K562 (cell line): ENCODE results near the gene MFSD12. TPM values are rescaled to one million over a fixed set of nuclear protein-coding genes. Genes with fewer than 3 reads are reported as not detected.

Source experiments
- ATAC-seq: fragments of 200-7000 bp; cut with Tn5 transposase; 3 replicates; pipeline ENCODE4 v1.9.1; 2020; ENCODE audit warnings: moderate library complexity
- BruUV-seq: library from RNA; stranded (reverse); fragments of 400-500 nt; replicated peaks from 2 replicates; lab custom pipeline; 2021; lab: Mats Ljungman, UMichigan
- CTCF ChIA-PET: fragments of 300-600 bp; formaldehyde crosslinking; extraction: SDS; loops from one replicate; lab custom pipeline; 2021; ENCODE audit warnings: low intra/inter-chr PET ratio; lab: Yijun Ruan, JAX
- POLR2A ChIA-PET: fragments of 300-600, 350-650 bp; sonication (Branson Sonifier 250); formaldehyde crosslinking; extraction: SDS; loops from one replicate; lab custom pipeline; 2021; ENCODE audit warnings: antibody characterized with exemption, inconsistent platforms; lab: Yijun Ruan, JAX
- DNase-seq, 4 experiments: peaks; one replicate each; pipeline versions ENCODE4 v3.0.0 to v3.0.0-alpha.2; 2011 to 2018; ENCODE audit warnings: low spot score in 3 of 4, mixed read lengths in 3 of 4; ENCODE audit errors: extremely low read depth in 1 of 4
- FAIRE-seq: peaks from 2 replicates; lab custom pipeline; 2011; peaks lifted over from hg19 to GRCh38; lab: Jason Lieb, UNC
- H2AFZ ChIP-seq: 2 replicates; pipeline ENCODE4 v1.6.0; 2011; ENCODE audit warnings: low read depth, low read length, control low read depth, inconsistent platforms
- H3K27ac ChIP-seq: fragments of 200-600 bp; 3 replicates; pipeline ENCODE4 v1.8.0; 2011; ENCODE audit warnings: low read depth, mild to moderate bottlenecking, control low read depth, inconsistent platforms, low read length, moderate library complexity, mixed read lengths; ENCODE audit errors: extremely low read depth
- H3K27me3 ChIP-seq, 2 experiments: fragments of 300-600 bp in 1 of 2; 2 replicates in 1 of 2; 3 replicates in 1 of 2; pipeline versions ENCODE4 v1.6.0 to v1.8.0; 2011; ENCODE audit warnings: inconsistent platforms in 2 of 2, low read length in 2 of 2, mild to moderate bottlenecking in 1 of 2, mixed read lengths in 1 of 2, moderate library complexity in 1 of 2; ENCODE audit not compliant: control insufficient read depth in 2 of 2, insufficient read depth in 2 of 2
- H3K36me3 ChIP-seq: fragments of 300-600 bp; 3 replicates; pipeline ENCODE4 v1.8.0; 2011; ENCODE audit warnings: mild to moderate bottlenecking, low read length, inconsistent platforms; ENCODE audit not compliant: control insufficient read depth, insufficient read depth
- H3K4me1 ChIP-seq, 2 experiments: fragments of 200-600 bp in 1 of 2; replicated peaks in 1 of 2; 2 replicates in 1 of 2; 3 replicates in 1 of 2; pipeline versions ENCODE4 v1.5.1 to v1.8.0; 2011; ENCODE audit warnings: inconsistent platforms in 2 of 2, low read length in 2 of 2, mild to moderate bottlenecking in 1 of 2, mixed read lengths in 1 of 2, moderate library complexity in 1 of 2; ENCODE audit not compliant: control insufficient read depth in 2 of 2, insufficient read depth in 2 of 2
- H3K4me2 ChIP-seq: 2 replicates; pipeline ENCODE4 v1.6.1; 2011; ENCODE audit warnings: low read length, control low read depth, inconsistent platforms, mixed read lengths; ENCODE audit not compliant: insufficient read depth
- H3K4me3 ChIP-seq: fragments of 200-600 bp; sonication (generic), shearing (Covaris generic); 2 replicates; pipeline ENCODE4 v1.5.1; 2016; ENCODE audit warnings: control low read depth, inconsistent platforms
- H3K79me2 ChIP-seq: fragments of 200-600 bp; 3 replicates; pipeline ENCODE4 v1.8.0; 2011; ENCODE audit warnings: low read length, inconsistent platforms; ENCODE audit not compliant: control insufficient read depth, insufficient read depth
- H3K9ac ChIP-seq, 2 experiments: 2 replicates each; pipeline versions ENCODE4 v1.6.0 to v1.6.1; 2011; ENCODE audit warnings: low read depth in 2 of 2, low read length in 2 of 2, control low read depth in 1 of 2, inconsistent platforms in 1 of 2, mild to moderate bottlenecking in 1 of 2, mixed read lengths in 1 of 2; ENCODE audit not compliant: insufficient read depth in 1 of 2
- H3K9me1 ChIP-seq: one replicate; pipeline ENCODE4 v1.6.0; 2011; ENCODE audit warnings: inconsistent platforms, mild to moderate bottlenecking, low read length, moderate library complexity; ENCODE audit not compliant: control insufficient read depth, insufficient read depth
- H3K9me3 ChIP-seq: replicated peaks from 2 replicates; pipeline ENCODE4 v1.5.1; 2011; ENCODE audit warnings: low read depth, low read length, inconsistent platforms; ENCODE audit not compliant: control insufficient read depth, insufficient read depth
- H4K20me1 ChIP-seq: replicated peaks from 2 replicates; pipeline ENCODE4 v1.6.1; 2011; ENCODE audit warnings: low read length, inconsistent platforms, mixed read lengths; ENCODE audit not compliant: control insufficient read depth, insufficient read depth
- BMI1 ChIP-seq: fragments of 150-350 bp; IDR thresholded peaks from 2 replicates; pipeline ENCODE4 v1.6.1; 2014; ENCODE audit warnings: low read length
- CEBPB ChIP-seq: fragments of 450-650 bp; IDR thresholded peaks from 2 replicates; pipeline ENCODE4 v1.6.1; 2016; ENCODE audit warnings: missing genetic modification characterization, missing compliant biosample characterization
- ESRRA ChIP-seq: fragments of 450-650 bp; IDR thresholded peaks from 2 replicates; pipeline ENCODE4 v1.6.1; 2014; ENCODE audit warnings: low read depth, mild to moderate bottlenecking, moderate library complexity, borderline replicate concordance
- KAT2B ChIP-seq: IDR thresholded peaks from one replicate; pipeline ENCODE4 v1.6.1; 2012; ENCODE audit warnings: low read depth, mild to moderate bottlenecking, control low read depth, inconsistent platforms, low read length, moderate library complexity
- KHSRP ChIP-seq: fragments of 450-650 bp; IDR thresholded peaks from 2 replicates; pipeline ENCODE4 v1.6.1; 2017
- KLF10 ChIP-seq: fragments of 250-450 bp; sonication (Bioruptor Pico); IDR thresholded peaks from 2 replicates; pipeline ENCODE4 v1.6.1; 2021; ENCODE audit warnings: matching md5 sums
- MED1 ChIP-seq: sonication (generic); formaldehyde crosslinking; IDR thresholded peaks from 2 replicates; pipeline ENCODE4 v1.8.1; 2023; ENCODE audit warnings: missing genetic modification reagents, borderline replicate concordance
- NCOA1 ChIP-seq: fragments of 450-650 bp; IDR thresholded peaks from 2 replicates; pipeline ENCODE4 v1.6.1; 2016; ENCODE audit warnings: low read depth
- NR4A1 ChIP-seq, 2 experiments: fragments of 250-450 bp in 1 of 2; fragments of 450-650 bp in 1 of 2; sonication (Bioruptor Pico) in 1 of 2; IDR thresholded peaks; 2 replicates each; pipeline versions ENCODE4 v1.4.0 to v1.6.1; 2016 to 2020; ENCODE audit warnings: mild to moderate bottlenecking in 2 of 2, missing compliant biosample characterization in 1 of 2, missing genetic modification characterization in 1 of 2, moderate library complexity in 1 of 2
- PML ChIP-seq: IDR thresholded peaks from 2 replicates; pipeline ENCODE4 v1.6.1; 2012; ENCODE audit warnings: low read length, inconsistent platforms
- TARDBP ChIP-seq: fragments of 450-650 bp; IDR thresholded peaks from 2 replicates; pipeline ENCODE4 v1.6.1; 2016
- ZNF239 ChIP-seq: fragments of 250-450 bp; sonication (Bioruptor Pico); IDR thresholded peaks from 2 replicates; pipeline ENCODE4 v1.4.0; 2020; ENCODE audit warnings: mild to moderate bottlenecking
- ZNF384 ChIP-seq: IDR thresholded peaks from 2 replicates; pipeline ENCODE4 v1.6.1; 2012; ENCODE audit warnings: low read depth, low read length, improper control_type of control experiment
- ZNF584 ChIP-seq: fragments of 200-800 bp; sonication (Bioruptor generic); IDR thresholded peaks from 2 replicates; pipeline ENCODE4 v1.6.1; 2016; ENCODE audit warnings: low read depth, mild to moderate bottlenecking, missing genetic modification characterization, missing compliant biosample characterization
- ZNF785 ChIP-seq: fragments of 250-450 bp; sonication (Bioruptor Pico); IDR thresholded peaks from 2 replicates; pipeline ENCODE4 v1.4.0; 2020; ENCODE audit warnings: mild to moderate bottlenecking
- WGBS: fragments of 100-300 bp; shearing (Covaris generic); methylation state at CpG from one replicate; pipeline ENCODE4 v1.1.6; 2016; ENCODE audit warnings: low coverage, mixed read lengths; ENCODE audit not compliant: insufficient coverage; ENCODE audit errors: missing lambda C conversion rate; 5-methylcytosine and 5-hydroxymethylcytosine counted together
- in situ Hi-C: fragments of 300-500 bp; cut with MboI; formaldehyde crosslinking; loops from 4 replicates; pipeline ENCODE4 v1.15.0; 2018; ENCODE audit warnings: inconsistent platforms, mixed read lengths
- intact Hi-C: fragments of 100-400 bp; cut with micrococcal nuclease; formaldehyde crosslinking; loops from 2 replicates; pipeline ENCODE4 v1.14.2; 2022
- polyA plus RNA-seq, 8 experiments: library from polyadenylated mRNA; depleted of rRNA in 4 of 8; stranded (reverse) in 5 of 8; unstranded in 3 of 8; fragments of >200 nt; fragmentation: Nextera tagmentation in 2 of 8; fragmentation: Illumina TruSeq in 1 of 8; extraction: Ambion mirVana in 2 of 8; extraction: Trizol in 1 of 8; gene quantifications; 2 replicates each; pipeline versions ENCODE4 v1.2.1 to v1.2.3, GENCODE V29; 2011 to 2014; ENCODE audit warnings: inconsistent platforms in 1 of 8, missing spikeins in 1 of 8
- total RNA-seq, 7 experiments: library from RNA; depleted of rRNA in 6 of 7; stranded (reverse); fragments of >200 nt in 6 of 7; fragmentation: Illumina TruSeq in 2 of 7; extraction: Trizol in 2 of 7; gene quantifications; 2 replicates each; pipeline versions ENCODE4 v1.2.1 to v1.2.3, GENCODE V29; 2011 to 2021; ENCODE audit warnings: low replicate concordance in 1 of 7
- TF ChIP-seq, protein P1 (sequence below): fragments of 450-650 bp; formaldehyde crosslinking; IDR thresholded peaks from 2 replicates; pipeline ENCODE4 v1.4.0; 2020; ENCODE audit warnings: mild to moderate bottlenecking, moderate library complexity
- TF ChIP-seq, protein P2 (sequence below): fragments of 250-450 bp; sonication (Bioruptor Pico); IDR thresholded peaks from 2 replicates; pipeline ENCODE4 v1.5.0; 2020; ENCODE audit warnings: mild to moderate bottlenecking, borderline replicate concordance
- TF ChIP-seq, protein P3 (sequence below): sonication (generic); formaldehyde crosslinking; IDR thresholded peaks from 2 replicates; pipeline ENCODE4 v1.8.0; 2023; ENCODE audit warnings: mild to moderate bottlenecking, missing genetic modification reagents

MFSD12 gene
- total and polyA plus RNA-seq, 9 of the 15 experiments (the other 6 are each of a cell fraction or from before 2014, with no cell fraction given): 0.69 to 112 (median 31.8) TPM

DNA sequence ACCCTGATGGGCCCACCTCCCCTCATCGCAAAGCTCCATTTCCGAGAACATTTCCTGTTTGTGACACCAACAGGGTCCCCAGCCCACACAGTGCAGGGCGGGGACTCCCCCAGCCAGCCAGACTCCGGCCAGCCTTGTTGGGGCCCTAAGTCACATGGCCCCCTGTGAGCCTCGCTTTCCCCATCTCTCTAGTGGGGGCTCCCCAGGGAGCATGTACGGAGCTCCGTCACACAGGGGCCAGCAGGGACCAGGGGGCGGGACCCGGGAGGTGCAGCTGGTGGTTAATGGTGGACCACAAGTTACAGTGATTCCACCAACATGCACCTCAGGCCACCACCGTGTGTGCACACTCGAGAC, 47.6 kb upstream of the MFSD12 start:
- in situ Hi-C loops (no loop called here), intact Hi-C loops (loop anchor here (10.0 kb wide), 1 partner anchor 60 kb away; no protein-coding TSS in a partner anchor)
- no peaks in the 10 kb centered on the region for H4K20me1 ChIP-seq
- CTCF ChIA-PET: no interaction called here
- H3K9me3 ChIP-seq: no peaks in the 10 kb centered on the region
- peak overlapping the region; percentile 0 to 80; a peak in 2 of 4 replicates for H3K9ac ChIP-seq
- peaks cover 38 to 75% of the 10 kb centered on the region in 2 experiments for H3K4me1 ChIP-seq
- H3K36me3 ChIP-seq: peaks cover 26% of the 10 kb centered on the region; the same call in 1 of the 3 replicates
- 30% methylated on average over 11 of the region's 11 CpGs for WGBS
- POLR2A ChIA-PET: interaction anchor here (0.6 to 1.1 kb wide), 2 partner anchors 26 to 50 kb away, joined by 3 to 4 read pairs; no protein-coding TSS in a partner anchor
- H3K4me2 ChIP-seq: peak overlapping the region; percentile 91
- ATAC-seq (no peak), DNase-seq (no peak), FAIRE-seq (no peak)
- H3K9me1 ChIP-seq: peaks cover 2% of the 10 kb centered on the region
- no peaks in the 10 kb centered on the region for H3K27me3 ChIP-seq
- no peak overlapping the region; the same call in 2 of the 3 replicates for H3K27ac ChIP-seq
- H3K4me3 ChIP-seq: peak overlapping the region; percentile 89
- BruUV-seq: no TSS peak
- 0 out of 2 replicates have a peak overlapping the region, but pooled peaks have one; percentile 95 for H2AFZ ChIP-seq
- H3K79me2 ChIP-seq: peaks cover 44% of the 10 kb centered on the region
- TF ChIP-seq MED1 (CRISPR knock-in tag) (no peak), ESRRA (no peak), KAT2B (no peak), PML (no peak), NCOA1 (no peak), ZNF584 (CRISPR knock-in tag) (no peak), NR4A1 (CRISPR knock-in tag; IDR thresholded peaks at IDR 0.05) (no peak), NR4A1 (tag; IDR thresholded peaks at IDR 0.05) (no peak), ZNF239 (CRISPR knock-in tag) (no peak), ZNF384 (no peak), CEBPB (tag) (no peak), KHSRP (no peak), ZNF785 (CRISPR knock-in tag) (no peak), KLF10 (CRISPR knock-in tag) (no peak), BMI1 (no peak), TARDBP (no peak)
- TF ChIP-seq, protein P1, sequence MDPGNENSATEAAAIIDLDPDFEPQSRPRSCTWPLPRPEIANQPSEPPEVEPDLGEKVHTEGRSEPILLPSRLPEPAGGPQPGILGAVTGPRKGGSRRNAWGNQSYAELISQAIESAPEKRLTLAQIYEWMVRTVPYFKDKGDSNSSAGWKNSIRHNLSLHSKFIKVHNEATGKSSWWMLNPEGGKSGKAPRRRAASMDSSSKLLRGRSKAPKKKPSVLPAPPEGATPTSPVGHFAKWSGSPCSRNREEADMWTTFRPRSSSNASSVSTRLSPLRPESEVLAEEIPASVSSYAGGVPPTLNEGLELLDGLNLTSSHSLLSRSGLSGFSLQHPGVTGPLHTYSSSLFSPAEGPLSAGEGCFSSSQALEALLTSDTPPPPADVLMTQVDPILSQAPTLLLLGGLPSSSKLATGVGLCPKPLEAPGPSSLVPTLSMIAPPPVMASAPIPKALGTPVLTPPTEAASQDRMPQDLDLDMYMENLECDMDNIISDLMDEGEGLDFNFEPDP (CRISPR knock-in tag): no peak
- TF ChIP-seq, protein P2, sequence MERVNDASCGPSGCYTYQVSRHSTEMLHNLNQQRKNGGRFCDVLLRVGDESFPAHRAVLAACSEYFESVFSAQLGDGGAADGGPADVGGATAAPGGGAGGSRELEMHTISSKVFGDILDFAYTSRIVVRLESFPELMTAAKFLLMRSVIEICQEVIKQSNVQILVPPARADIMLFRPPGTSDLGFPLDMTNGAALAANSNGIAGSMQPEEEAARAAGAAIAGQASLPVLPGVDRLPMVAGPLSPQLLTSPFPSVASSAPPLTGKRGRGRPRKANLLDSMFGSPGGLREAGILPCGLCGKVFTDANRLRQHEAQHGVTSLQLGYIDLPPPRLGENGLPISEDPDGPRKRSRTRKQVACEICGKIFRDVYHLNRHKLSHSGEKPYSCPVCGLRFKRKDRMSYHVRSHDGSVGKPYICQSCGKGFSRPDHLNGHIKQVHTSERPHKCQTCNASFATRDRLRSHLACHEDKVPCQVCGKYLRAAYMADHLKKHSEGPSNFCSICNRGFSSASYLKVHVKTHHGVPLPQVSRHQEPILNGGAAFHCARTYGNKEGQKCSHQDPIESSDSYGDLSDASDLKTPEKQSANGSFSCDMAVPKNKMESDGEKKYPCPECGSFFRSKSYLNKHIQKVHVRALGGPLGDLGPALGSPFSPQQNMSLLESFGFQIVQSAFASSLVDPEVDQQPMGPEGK (CRISPR knock-in tag): no peak
- TF ChIP-seq, protein P3, sequence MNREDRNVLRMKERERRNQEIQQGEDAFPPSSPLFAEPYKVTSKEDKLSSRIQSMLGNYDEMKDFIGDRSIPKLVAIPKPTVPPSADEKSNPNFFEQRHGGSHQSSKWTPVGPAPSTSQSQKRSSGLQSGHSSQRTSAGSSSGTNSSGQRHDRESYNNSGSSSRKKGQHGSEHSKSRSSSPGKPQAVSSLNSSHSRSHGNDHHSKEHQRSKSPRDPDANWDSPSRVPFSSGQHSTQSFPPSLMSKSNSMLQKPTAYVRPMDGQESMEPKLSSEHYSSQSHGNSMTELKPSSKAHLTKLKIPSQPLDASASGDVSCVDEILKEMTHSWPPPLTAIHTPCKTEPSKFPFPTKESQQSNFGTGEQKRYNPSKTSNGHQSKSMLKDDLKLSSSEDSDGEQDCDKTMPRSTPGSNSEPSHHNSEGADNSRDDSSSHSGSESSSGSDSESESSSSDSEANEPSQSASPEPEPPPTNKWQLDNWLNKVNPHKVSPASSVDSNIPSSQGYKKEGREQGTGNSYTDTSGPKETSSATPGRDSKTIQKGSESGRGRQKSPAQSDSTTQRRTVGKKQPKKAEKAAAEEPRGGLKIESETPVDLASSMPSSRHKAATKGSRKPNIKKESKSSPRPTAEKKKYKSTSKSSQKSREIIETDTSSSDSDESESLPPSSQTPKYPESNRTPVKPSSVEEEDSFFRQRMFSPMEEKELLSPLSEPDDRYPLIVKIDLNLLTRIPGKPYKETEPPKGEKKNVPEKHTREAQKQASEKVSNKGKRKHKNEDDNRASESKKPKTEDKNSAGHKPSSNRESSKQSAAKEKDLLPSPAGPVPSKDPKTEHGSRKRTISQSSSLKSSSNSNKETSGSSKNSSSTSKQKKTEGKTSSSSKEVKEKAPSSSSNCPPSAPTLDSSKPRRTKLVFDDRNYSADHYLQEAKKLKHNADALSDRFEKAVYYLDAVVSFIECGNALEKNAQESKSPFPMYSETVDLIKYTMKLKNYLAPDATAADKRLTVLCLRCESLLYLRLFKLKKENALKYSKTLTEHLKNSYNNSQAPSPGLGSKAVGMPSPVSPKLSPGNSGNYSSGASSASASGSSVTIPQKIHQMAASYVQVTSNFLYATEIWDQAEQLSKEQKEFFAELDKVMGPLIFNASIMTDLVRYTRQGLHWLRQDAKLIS: no peak
